ENCODE measurements around the gene TNS3. TPM values are rescaled to one million over a fixed set of nuclear protein-coding genes. Genes with fewer than 3 reads are reported as not detected.

Gene TNS3
- total RNA-seq, 4 donors from 2014 or later = 70.9 to 112 (median 98.6) TPM

DNA sequence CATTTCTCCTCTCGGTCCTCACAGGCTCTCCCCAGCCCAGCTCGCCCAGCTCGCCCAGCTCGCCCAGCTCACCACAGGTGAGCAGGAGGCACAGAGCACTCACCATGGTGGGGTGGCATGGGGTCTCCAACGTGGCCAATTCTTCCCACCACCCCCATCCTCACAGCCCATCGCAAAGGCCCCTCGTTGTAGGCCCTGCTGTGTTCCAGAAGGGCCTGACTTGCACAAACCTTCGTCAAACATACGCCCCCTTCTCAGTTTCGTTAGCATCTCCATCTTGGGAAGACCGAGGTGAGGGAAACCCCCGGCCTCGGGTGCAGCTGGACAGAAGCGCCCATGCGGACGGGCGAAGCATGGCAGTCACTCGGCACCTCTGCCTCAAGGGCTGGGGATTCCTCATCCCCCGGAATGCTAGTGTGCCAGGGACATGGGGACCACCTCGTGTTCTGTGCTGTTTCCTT, 304.6 kb downstream of the TNS3 start:
- ATAC-seq (ENCODE audit: low FRiP score) (no peak), DNase-seq (ENCODE audit: low spot score) (no peak)
- TF ChIP-seq, protein P1, sequence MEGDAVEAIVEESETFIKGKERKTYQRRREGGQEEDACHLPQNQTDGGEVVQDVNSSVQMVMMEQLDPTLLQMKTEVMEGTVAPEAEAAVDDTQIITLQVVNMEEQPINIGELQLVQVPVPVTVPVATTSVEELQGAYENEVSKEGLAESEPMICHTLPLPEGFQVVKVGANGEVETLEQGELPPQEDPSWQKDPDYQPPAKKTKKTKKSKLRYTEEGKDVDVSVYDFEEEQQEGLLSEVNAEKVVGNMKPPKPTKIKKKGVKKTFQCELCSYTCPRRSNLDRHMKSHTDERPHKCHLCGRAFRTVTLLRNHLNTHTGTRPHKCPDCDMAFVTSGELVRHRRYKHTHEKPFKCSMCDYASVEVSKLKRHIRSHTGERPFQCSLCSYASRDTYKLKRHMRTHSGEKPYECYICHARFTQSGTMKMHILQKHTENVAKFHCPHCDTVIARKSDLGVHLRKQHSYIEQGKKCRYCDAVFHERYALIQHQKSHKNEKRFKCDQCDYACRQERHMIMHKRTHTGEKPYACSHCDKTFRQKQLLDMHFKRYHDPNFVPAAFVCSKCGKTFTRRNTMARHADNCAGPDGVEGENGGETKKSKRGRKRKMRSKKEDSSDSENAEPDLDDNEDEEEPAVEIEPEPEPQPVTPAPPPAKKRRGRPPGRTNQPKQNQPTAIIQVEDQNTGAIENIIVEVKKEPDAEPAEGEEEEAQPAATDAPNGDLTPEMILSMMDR (IDR thresholded peaks at IDR 0.05) = no peak

DNA sequence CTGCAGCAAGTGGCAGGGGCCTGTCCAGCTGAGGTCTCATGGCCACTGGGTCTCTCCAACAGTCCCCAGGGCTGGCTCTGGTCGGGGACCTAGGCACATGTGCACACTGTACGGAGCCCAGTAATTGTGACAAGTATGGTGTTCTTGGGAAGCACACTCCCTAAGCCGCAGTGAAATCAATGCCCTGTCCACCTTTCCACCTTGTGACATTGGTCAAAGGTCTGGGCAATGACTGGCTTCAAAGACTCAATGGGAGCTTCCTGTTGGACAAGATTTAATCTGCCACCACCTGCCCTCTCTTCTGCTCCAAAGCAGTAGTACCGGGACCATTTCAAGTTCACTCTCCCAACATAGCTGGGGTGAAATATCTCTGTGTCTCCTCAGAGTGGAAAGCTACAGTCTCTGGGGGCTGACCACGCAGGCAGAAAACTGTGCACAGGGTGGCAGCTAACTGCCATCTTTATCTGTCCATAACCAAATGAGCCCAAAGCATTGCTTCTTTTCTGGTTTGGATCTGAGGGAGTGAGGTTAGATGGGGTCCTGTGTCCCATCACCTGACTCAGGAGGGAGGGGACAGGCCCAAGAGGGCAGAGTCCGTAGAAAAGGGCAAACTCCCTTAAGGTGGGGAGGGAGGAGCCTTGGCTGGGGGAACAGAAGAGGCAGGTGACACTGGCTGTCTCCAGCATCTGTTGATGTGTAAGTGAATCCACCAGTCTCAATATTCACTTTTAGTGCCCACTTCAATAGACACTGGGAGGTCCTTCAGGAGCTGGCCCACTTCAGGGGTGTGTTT, 307.7 kb downstream of the TNS3 start:
- TF ChIP-seq, protein P1 (IDR thresholded peaks at IDR 0.05) = no peak
- DNase-seq (ENCODE audit: low spot score) = no peak
- ATAC-seq (ENCODE audit: low FRiP score) = no peak

DNA sequence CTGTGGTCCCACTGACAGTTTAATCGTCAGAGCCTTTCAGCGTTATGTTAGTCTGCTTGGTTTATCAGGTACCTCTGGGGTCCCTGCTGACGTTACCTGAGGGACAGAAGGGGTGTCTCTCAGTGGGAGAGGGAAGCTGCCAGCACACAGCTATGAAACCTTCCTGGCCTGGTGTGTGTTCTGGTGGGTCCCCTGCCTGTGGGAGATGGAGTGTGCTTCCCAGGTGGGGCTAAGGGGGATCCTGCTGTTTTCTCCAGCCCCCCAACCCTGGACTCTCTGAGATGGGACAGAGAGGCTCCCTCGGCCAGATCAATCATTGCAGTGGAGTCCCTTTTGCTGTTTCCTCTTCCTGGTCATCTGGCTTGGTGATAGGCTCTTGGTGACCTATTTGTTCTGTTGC, 308.8 kb downstream of the TNS3 start:
- ATAC-seq (ENCODE audit: low FRiP score) (no peak), DNase-seq (ENCODE audit: low spot score) (no peak)
- TF ChIP-seq, protein P1 (IDR thresholded peaks at IDR 0.05) = no peak

DNA sequence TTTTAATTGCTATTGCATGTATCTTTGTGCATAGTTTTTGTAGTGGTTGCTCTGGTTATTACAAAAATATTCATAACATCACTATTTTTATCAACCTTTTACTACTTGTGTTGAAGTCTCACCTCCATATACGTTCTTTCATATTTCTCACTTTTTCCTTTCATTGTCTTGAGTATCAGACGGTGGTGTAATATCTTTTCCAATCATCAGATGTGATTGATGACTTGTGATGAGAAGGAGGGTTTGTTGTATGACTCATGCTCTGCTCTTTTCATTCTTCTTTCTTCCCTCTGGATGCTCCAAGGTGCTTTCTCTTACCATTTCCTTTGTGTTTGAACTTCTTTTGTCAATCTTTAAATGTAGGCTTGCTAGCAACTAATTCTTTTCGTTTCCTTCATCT, 310.2 kb downstream of the TNS3 start:
- DNase-seq (ENCODE audit: low spot score) = no peak
- TF ChIP-seq, protein P1 (IDR thresholded peaks at IDR 0.05) = no peak

DNA sequence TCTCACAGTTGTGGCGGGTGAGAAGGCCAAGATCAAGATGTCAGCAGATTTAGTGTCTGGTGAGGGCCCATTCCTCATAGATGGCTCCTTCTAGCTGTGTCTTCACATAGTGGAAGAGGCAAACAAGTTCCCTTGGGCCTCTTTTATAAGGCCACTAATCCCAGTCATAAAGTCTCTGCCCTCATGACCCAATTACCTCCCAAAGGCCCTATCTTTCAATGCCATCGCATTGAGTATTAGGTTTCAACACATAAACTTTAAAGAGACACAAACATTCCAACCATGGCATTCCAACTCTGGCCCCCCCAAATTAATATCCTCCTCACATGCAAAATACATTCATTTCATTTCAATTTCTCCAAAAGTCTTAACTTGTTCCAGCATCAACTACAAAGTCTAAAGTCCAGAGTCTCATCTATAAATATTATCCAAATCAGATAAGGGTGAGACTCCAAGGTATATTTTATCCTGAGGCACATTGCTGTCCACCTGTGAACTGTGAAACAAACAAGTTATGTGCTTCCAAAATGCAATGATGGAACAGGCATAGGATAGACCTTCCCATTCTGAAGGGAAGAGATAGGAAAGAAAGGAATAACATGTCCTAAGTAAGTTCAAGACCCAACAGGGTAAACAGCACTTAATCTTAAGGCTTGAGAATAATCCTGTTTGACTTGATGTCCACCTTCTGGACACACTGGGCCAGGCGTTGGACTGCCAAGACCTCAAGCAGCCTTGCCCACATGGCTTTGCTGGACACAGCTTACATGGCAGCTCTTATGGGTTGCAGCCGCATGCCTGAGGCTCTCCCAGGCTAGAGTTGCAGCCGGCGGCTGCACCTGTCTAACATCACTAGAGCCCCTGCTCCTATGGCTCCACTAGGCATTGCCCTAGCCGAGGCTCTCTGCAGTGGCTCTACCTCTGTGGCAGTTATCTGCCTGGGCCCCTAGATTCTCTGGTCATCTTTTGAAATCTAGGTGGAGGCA, 312.8 kb downstream of the TNS3 start:
- no peak for ATAC-seq (ENCODE audit: low FRiP score)
- DNase-seq (ENCODE audit: low spot score) = no peak
- TF ChIP-seq, protein P1 (IDR thresholded peaks at IDR 0.05) = no peak

More for the DNA sequence above, 310.2 kb downstream of the TNS3 start:
- no peak for ATAC-seq (ENCODE audit: low FRiP score)

DNA sequence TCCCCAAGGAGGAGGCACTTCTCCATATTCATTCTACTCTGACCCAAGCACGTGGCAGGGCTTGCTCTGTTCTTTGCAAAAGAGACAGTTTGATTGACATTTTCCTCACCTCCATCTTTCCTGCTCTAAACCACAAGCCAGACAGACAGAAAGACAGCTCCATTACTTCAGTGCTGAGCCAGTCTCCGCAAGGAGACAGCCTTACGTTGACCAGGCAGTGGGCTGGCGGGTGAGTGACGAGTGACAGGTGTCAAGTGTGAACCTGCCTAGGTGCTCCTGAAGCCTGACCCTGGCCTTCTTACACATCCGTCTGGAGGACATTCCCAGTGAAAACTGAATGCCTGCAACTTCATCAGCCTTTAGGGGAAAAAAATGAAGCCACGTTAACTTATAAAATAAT, 314.6 kb downstream of the TNS3 start:
- DNase-seq (ENCODE audit: low spot score) (no peak), ATAC-seq (ENCODE audit: low FRiP score) (no peak)
- TF ChIP-seq, protein P1 (IDR thresholded peaks at IDR 0.05) = no peak

All from omental fat pad (tissue), 4 donors.